NCI-H146 treated with DMSO at 0.1 percent for 48 hours (cell line): ENCODE measurements around the gene OR51V1.
"Not testable (repeated sequence)": the region's sequence is repeated elsewhere in the genome, so short reads cannot be mapped to it uniquely, and the experiment has no call there.

Experiments used
- DNase-seq: peaks from one replicate; lab custom pipeline; 2025; ENCODE audit not compliant: unreplicated experiment; lab: John Stamatoyannopoulos, UW

Gene OR51V1

GRCh38 chr11:5200582-5200981 is at the start of gene OR51V1:
Gene OR51V1, minus strand, starts transcription at chr11:5200682. Its CDS starts 0 bp downstream, at chr11:5200682.
- DNase-seq: no peak

- not testable (repeated sequence) for DNase-seq
Measured at GRCh38 chr11:5249807-5250396, 49.4 kb upstream of the OR51V1 start, which contains the start of gene HBG1. Gene HBG1, minus strand, starts transcription at chr11:5249857. Its CDS starts 53 bp downstream, at chr11:5249804.

- DNase-seq: not testable (repeated sequence)
Measured at GRCh38 chr11:5248498-5248897, 48.0 kb upstream of the OR51V1 start.

- DNase-seq: no peak
Measured at GRCh38 chr11:5247472-5248192, 47.1 kb upstream of the OR51V1 start.

- no peak for DNase-seq
Measured at GRCh38 chr11:5246772-5247471, 46.4 kb upstream of the OR51V1 start.

GRCh38 chr11:5245155-5245554 is 44.7 kb upstream of the OR51V1 start:
- DNase-seq: no peak

- no peak for DNase-seq
Measured at GRCh38 chr11:5243816-5244180, 43.3 kb upstream of the OR51V1 start.

- no peak for DNase-seq
Measured at GRCh38 chr11:5242933-5243815, 42.7 kb upstream of the OR51V1 start.

- no peak for DNase-seq
Measured at GRCh38 chr11:5242208-5242607, 41.7 kb upstream of the OR51V1 start.

GRCh38 chr11:5241458-5241857 is 41.0 kb upstream of the OR51V1 start:
- DNase-seq: no peak

GRCh38 chr11:5240458-5240857 is 40.0 kb upstream of the OR51V1 start:
- DNase-seq: no peak

- DNase-seq: no peak
Measured at GRCh38 chr11:5240056-5240455, 39.6 kb upstream of the OR51V1 start.

GRCh38 chr11:5239046-5239445 is 38.6 kb upstream of the OR51V1 start:
- DNase-seq: no peak

- DNase-seq: no peak
Measured at GRCh38 chr11:5238486-5238885, 38.0 kb upstream of the OR51V1 start.

GRCh38 chr11:5237420-5237819 is 36.9 kb upstream of the OR51V1 start:
- DNase-seq: no peak

GRCh38 chr11:5235364-5236095 is 35.0 kb upstream of the OR51V1 start:
- DNase-seq: no peak

GRCh38 chr11:5234381-5234834 is 33.9 kb upstream of the OR51V1 start, which contains the start of gene HBD:
Gene HBD, minus strand, starts transcription at chr11:5234483. Its CDS starts 50 bp downstream, at chr11:5234433.
- no peak for DNase-seq

- DNase-seq: no peak
Measured at GRCh38 chr11:5233307-5233706, 32.8 kb upstream of the OR51V1 start.

GRCh38 chr11:5232821-5233220 is 32.3 kb upstream of the OR51V1 start:
- no peak for DNase-seq

GRCh38 chr11:5232176-5232575 is 31.7 kb upstream of the OR51V1 start:
- no peak for DNase-seq
